C4-2B (cell line): ENCODE data around the gene ADRB1.

ENCODE experiments used
- CTCF ChIP-seq: fragments of 450-650 bp; conservative IDR thresholded peaks from 2 replicates; pipeline ENCODE4 v1.5.1; 2017; ENCODE audit warnings: mild to moderate bottlenecking
- ZFX ChIP-seq: fragments of 450-650 bp; IDR thresholded peaks from 2 replicates; pipeline ENCODE4 v1.6.1; 2017

- TF ChIP-seq CTCF (no peak), ZFX (no peak)
These were observed 24.4 kb upstream of the ADRB1 start for GRCh38 chr10:114019226-114019625.
